Activated CD4-positive, alpha-beta T cell treated with anti-CD3 and anti-CD28 coated beads, Interleukin-2, amount 50 U/mL, for 24 hours (primary cell): ENCODE data around the gene CRACDL.
"Not testable (repeated sequence)": the region's sequence is repeated elsewhere in the genome, so short reads cannot be mapped to it uniquely, and the experiment has no call there.

ENCODE experiments used
- DNase-seq, 2 donors: peaks; one replicate each; pipeline ENCODE4 v3.0.0-alpha.2; 2020; ENCODE audit warnings: low read depth in 1 of 2, low spot score in 1 of 2

The CRACDL gene

DNA sequence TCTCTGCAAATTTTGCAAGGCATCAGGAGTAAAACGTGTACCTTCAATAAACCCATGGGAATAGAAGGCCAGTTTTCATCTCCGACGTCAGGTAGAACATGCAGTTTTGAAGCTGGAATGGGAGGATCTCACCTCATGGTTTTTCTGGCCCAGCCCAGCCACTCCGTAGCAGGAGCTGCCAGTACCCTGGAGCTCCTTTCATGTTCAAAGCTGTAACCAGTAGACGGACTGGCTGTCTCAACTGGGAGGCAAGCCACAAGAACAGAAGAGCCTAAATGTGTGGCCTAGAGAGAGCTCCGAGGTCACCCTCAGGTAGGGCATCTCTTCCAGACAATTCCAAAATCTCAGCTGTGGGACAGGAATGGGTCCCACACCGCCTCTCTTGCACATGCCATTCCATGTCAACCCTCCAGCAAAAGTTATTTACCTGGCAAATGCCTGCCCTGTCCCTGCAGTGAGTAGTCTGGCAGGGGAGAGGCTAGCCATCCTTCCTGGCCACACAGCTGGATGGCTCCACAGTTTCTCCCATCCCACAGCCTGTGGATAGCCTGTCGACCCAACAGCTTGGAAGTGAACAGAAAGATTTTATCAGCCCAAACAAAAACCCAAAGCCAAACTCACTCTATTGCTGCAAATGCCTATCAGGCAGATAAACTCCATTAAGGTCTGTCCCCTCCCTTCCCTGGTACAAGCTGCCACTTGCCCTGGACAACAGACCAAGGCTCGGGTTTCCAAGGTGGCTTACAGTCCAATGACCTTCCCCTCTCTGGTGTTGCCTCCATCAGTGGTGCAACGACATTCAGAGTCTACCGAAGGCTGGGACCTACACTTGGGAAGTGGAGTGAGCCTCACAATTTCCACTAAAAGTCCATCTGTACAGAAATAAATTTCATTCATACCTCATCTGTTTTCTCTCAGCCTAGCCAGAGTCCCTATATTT lies 27.8 kb downstream of the CRACDL start:
- no peak for DNase-seq

DNA sequence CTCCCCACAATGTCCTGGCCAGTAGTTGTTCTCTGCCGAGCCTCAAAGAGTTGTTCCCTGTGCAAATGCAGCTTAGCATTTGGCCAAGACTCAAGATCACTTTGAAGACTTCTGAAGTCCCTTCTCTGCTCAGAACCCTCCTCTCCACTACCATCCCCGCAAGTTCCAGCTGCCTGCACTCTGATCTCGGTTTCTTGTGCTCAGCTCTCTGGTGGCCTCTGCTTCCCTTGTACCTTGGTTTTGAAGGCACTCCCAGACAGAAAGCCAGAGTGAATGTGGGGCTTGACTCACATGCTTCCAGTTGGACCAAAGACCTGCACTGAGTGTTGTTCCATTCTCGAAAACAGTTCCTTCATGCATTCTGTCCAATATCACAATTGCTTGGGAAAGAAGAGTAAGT lies 28.6 kb downstream of the CRACDL start:
- DNase-seq, result no peak

- DNase-seq, result no peak
Observed at GRCh38 chr2:98903767-98904485, 32.1 kb downstream of the CRACDL start.

GRCh38 chr2:98903064-98903355 lies 33.0 kb downstream of the CRACDL start:
- DNase-seq, result no peak

- DNase-seq, result no peak
Observed at GRCh38 chr2:98902209-98903063, 33.6 kb downstream of the CRACDL start.

GRCh38 chr2:98901702-98902101 lies 34.3 kb downstream of the CRACDL start:
- DNase-seq, result no peak

- DNase-seq, result no peak
Observed at GRCh38 chr2:98901291-98901690, 34.7 kb downstream of the CRACDL start.

- DNase-seq, result no peak
Observed at GRCh38 chr2:98900721-98901120, 35.3 kb downstream of the CRACDL start.

DNA sequence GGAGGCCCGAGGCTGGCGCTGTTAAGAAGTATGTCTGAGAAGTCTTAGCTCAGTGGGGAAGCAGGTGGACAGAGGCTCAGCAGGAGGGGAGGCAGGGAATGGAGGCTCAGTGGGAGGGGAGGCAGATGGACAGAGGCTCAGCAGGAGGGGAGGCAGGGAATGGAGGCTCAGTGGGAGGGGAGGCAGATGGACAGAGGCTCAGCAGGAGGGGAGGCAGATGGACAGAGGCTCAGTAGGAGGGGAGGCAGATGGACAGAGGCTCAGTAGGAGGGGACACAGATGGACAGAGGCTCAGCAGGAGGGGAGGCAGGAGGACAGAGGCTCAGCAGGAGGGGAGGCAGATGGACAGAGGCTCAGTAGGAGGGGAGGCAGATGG lies 36.3 kb downstream of the CRACDL start:
- DNase-seq, result not testable (repeated sequence)

- no peak for DNase-seq
Observed at GRCh38 chr2:98899041-98899702, 36.9 kb downstream of the CRACDL start.

DNA sequence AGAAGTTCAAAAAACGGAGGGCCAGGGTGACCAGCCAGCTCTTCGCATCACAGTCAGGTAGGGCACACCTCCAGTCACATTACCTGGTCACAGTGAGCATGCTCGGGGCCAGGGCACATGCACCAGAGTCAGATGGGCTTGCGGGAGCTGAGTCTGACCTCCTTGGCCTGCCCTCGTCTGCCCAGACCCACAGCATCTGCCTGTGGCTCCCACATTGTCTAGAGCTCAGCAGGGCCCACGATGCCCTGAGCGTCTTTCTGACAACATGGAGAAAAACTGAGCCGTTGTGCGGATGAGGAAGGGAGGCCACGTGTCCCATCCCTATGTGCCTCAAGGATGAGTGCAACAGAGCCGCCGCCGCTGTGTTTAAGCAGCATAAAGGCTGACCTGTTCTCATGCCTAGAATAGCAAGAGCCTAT lies 37.6 kb downstream of the CRACDL start:
- no peak for DNase-seq

DNA sequence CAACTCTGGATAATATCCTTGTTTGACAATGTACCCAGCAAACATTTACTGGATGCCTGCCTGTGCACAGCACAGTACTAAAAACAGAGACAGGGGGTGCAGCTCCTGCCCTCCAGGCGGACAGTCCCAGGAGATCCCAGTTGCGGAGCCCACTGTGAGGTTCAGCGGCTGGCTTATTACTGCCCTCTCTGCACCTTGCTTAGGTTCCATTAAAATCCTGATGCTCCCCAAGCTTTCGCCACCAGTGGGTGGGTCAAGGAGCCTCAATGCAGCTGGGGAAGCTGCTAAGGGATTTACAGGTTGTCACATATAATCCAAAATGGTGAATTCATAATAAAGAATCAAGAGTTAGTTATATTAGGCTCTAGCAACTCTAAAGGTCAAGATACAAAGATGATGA lies 38.3 kb downstream of the CRACDL start:
- no peak for DNase-seq

- no peak for DNase-seq
Observed at GRCh38 chr2:98896944-98897343, 39.1 kb downstream of the CRACDL start.

- no peak for DNase-seq
Observed at GRCh38 chr2:98896416-98896815, 39.6 kb downstream of the CRACDL start.

GRCh38 chr2:98895901-98896300 lies 40.1 kb downstream of the CRACDL start:
- DNase-seq, result no peak

DNA sequence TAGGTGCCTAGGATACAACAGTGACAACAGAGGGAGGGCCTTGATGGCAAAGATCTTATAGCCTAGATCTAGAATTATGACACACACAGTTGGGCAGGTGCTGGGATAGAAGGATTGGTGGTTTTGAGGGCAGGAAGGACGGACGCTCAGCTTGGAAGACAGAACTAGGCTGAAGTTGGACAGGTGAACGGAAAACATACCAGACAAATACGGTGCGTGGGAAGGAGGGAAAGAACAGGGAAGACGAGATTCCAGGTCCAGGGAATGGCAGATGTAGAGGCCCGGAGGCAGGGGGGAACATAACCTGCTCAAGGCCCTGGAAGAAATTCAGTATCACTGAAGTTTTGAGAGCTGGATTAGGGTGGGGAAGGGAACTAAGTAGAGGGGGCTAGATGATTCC lies 40.8 kb downstream of the CRACDL start:
- no peak for DNase-seq

DNA sequence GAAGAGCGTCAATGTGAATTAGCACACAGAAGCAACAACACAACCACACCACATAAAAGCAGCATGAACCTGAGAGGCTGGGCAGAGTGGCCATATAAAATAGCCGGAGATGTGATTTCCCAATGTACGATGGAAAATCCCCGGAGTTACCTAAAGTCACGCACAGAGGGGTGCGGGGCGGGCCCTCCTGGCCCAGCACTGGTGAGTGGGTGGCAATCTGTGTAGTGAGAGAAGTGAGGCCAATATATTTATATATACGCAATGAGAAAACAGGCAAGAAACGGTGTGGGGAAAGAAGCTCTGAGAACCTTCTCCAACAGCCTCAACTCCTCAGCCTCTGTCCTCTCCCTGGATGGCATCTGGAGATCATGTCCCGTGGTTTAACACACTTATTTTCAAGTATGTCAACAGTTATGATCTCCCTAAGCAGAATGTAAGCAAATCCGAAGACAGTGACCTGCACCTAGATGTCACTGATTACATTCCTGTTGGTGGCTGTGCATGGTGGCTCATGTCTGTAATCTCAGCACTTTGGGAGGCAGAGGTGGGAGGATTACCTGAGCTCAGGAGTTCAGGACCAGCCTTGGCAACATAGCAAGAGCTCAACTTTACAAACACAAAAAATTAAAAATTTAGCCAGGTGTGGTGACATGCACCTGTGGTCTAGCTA lies 41.6 kb downstream of the CRACDL start:
- DNase-seq, result no peak

DNA sequence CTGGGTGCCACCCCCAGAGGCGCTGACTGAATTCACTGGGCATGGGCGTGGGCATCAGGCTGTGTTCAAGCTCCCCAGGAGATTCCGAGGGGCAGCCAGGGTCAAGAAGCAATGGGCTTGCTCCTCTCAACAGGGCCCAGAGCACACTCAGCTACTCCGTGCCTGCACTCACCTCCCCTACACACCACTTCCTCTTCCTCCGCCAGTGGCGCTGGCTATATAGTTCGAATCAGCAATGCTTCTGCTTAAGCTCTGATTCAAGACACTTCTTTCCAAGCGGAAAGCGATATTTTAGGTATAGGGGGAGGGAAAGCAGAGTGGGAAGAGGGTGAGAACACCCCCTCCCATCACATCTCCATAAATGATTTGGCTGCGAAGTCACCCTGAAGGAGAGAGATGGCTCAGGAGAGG lies 42.1 kb downstream of the CRACDL start:
- no peak for DNase-seq

DNA sequence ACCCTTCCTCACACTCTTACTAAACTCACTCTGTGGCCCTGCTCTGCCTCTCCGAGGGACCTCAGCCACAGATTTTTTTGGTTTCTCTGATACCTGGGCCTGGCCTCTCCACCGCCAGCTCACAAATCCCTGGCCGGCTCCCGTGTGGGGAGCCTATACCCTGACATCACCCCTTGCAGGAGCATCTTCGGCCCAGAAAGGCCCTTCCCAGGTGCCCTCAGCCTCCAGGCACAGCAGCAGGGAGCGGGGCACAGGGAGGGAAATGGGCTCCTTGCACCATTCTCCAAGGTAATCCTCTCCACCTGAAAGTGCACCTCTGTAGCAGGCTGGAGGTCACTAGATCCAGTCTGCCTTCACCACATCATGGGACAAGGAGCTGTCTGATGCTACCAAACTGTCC lies 43.2 kb downstream of the CRACDL start:
- no peak for DNase-seq

DNA sequence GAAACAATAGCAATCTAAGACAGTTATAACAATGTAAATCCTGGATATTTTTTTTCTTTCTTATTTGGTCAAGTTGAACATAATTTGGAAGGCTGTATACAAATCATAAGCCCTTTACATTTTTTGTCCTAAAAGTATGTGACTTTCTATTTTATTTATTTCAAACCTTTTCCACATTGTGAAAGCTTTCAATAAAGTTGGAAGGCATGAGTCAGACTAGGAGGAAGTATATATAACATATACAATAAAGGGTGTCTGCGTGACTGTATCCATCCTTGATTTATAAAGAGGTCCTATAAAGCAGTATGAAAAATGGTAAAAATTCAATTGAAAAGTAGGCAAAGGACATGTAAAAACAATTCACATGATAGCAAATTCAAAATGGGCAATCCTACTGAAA lies 44.4 kb downstream of the CRACDL start:
- DNase-seq, result no peak
